ENCODE data around the gene TBKBP1. TPM values are rescaled to one million over a fixed set of nuclear protein-coding genes. Genes with fewer than 3 reads are reported as not detected.
A peak's percentile ranks its signal among the peaks of the same experiment; 100 is the strongest.
"Not testable (repeated sequence)": the region's sequence is repeated elsewhere in the genome, so short reads cannot be mapped to it uniquely, and the experiment has no call there.

TBKBP1 gene
- total RNA-seq, 1 donor from 2014 or later = 6.8 TPM

- no peak for DNase-seq (ENCODE audit: low read depth in 2 of 2)
These were observed 15.8 kb upstream of the TBKBP1 start for GRCh38 chr17:47678196-47678595.

- no peak for DNase-seq (ENCODE audit: low read depth in 2 of 2)
These were observed 11.8 kb upstream of the TBKBP1 start for GRCh38 chr17:47682138-47682537.

GRCh38 chr17:47682727-47683126 lies 11.2 kb upstream of the TBKBP1 start:
- DNase-seq (ENCODE audit: low read depth in 2 of 2) = not testable (repeated sequence)

- DNase-seq (ENCODE audit: low read depth in 2 of 2) = no peak
These were observed 9.9 kb upstream of the TBKBP1 start for GRCh38 chr17:47684025-47684424.

- no peak for DNase-seq (ENCODE audit: low read depth in 2 of 2)
These were observed 9.3 kb upstream of the TBKBP1 start for GRCh38 chr17:47684535-47685193.

GRCh38 chr17:47685556-47686275 lies 8.2 kb upstream of the TBKBP1 start:
- DNase-seq (ENCODE audit: low read depth in 2 of 2) = no peak

- no peak for DNase-seq (ENCODE audit: low read depth in 2 of 2)
These were observed 7.7 kb upstream of the TBKBP1 start for GRCh38 chr17:47686276-47686635.

GRCh38 chr17:47686664-47687327 lies 7.2 kb upstream of the TBKBP1 start:
- peak in 1 of 2 donors; percentile 55 for DNase-seq (ENCODE audit: low read depth in 2 of 2)

- DNase-seq (ENCODE audit: low read depth in 2 of 2) = no peak
These were observed 6.7 kb upstream of the TBKBP1 start for GRCh38 chr17:47687328-47687690.

GRCh38 chr17:47687748-47688147 lies 6.2 kb upstream of the TBKBP1 start:
- DNase-seq (ENCODE audit: low read depth in 2 of 2) = no peak

GRCh38 chr17:47690121-47690520 lies 3.8 kb upstream of the TBKBP1 start:
- DNase-seq (ENCODE audit: low read depth in 2 of 2) = no peak

GRCh38 chr17:47692137-47692894 lies 1.6 kb upstream of the TBKBP1 start:
- DNase-seq (ENCODE audit: low read depth in 2 of 2) = no peak

GRCh38 chr17:47692895-47693730 lies 848 bp upstream of the TBKBP1 start:
- DNase-seq (ENCODE audit: low read depth in 2 of 2) = peak in 1 of 2 donors; percentile 6

GRCh38 chr17:47694581-47695428 lies 844 bp downstream of the TBKBP1 start:
- peak; percentile 17 to 51 for DNase-seq (ENCODE audit: low read depth in 2 of 2)

GRCh38 chr17:47695429-47696376 lies 1.7 kb downstream of the TBKBP1 start:
- DNase-seq (ENCODE audit: low read depth in 2 of 2) = peak in 1 of 2 donors; percentile 15

GRCh38 chr17:47696717-47697642 lies 3.0 kb downstream of the TBKBP1 start:
- DNase-seq (ENCODE audit: low read depth in 2 of 2) = no peak

GRCh38 chr17:47697906-47698711 lies 4.1 kb downstream of the TBKBP1 start:
- DNase-seq (ENCODE audit: low read depth in 2 of 2) = no peak
